ENCODE measurements around the gene MAPK9.

MAPK9 gene

GRCh38 chr5:180215783-180216630 lies 75.9 kb downstream of the MAPK9 start:
- Histone ChIP-seq H3K9me3 (ENCODE audit: insufficient read depth, low read length, severe bottlenecking) (no peaks in the 10 kb centered on the region), H3K4me2 (ENCODE audit: insufficient read depth, low read length) (no peak overlapping the region), H2AFZ (ENCODE audit: low read depth, low read length) (no peak overlapping the region), H3K36me3 (ENCODE audit: insufficient read depth, low read length) (no peaks in the 10 kb centered on the region), H3K9ac (ENCODE audit: low read depth, low read length) (no peak overlapping the region), H4K20me1 (ENCODE audit: insufficient read depth, low read length) (peaks cover 7% of the 10 kb centered on the region), H3K4me1 (ENCODE audit: insufficient read depth, low read length) (no peaks in the 10 kb centered on the region), H3K27ac (ENCODE audit: low read length) (no peak overlapping the region), H3K27me3 (ENCODE audit: insufficient read depth, low read length, poor library complexity) (no peaks in the 10 kb centered on the region), H3K79me2 (ENCODE audit: insufficient read depth, low read length) (no peaks in the 10 kb centered on the region), H3K4me3 (ENCODE audit: low read depth in 1 of 2, low read length in 2 of 2) (no peak overlapping the region)
- no peak for DNase-seq
- no peak for ATAC-seq (ENCODE audit: insufficient read depth, low read depth)
- TF ChIP-seq EZH2 (IDR thresholded peaks at IDR 0.05; ENCODE audit: borderline replicate concordance, low read depth, low read length, severe bottlenecking) (no peak), CTCF (IDR thresholded peaks at IDR 0.05; ENCODE audit: borderline replicate concordance, extremely low read depth, low read length, poor library complexity, severe bottlenecking) (no peak)

GRCh38 chr5:180214870-180215770 lies 76.8 kb downstream of the MAPK9 start:
- H4K20me1 ChIP-seq (ENCODE audit: insufficient read depth, low read length): peaks cover 7% of the 10 kb centered on the region
- no peak overlapping the region for H3K27ac ChIP-seq (ENCODE audit: low read length)
- TF ChIP-seq CTCF (IDR thresholded peaks at IDR 0.05; ENCODE audit: borderline replicate concordance, extremely low read depth, low read length, poor library complexity, severe bottlenecking) (no peak), EZH2 (IDR thresholded peaks at IDR 0.05; ENCODE audit: borderline replicate concordance, low read depth, low read length, severe bottlenecking) (no peak)
- no peak for ATAC-seq (ENCODE audit: insufficient read depth, low read depth)
- no peaks in the 10 kb centered on the region for H3K36me3 ChIP-seq (ENCODE audit: insufficient read depth, low read length)
- H3K9me3 ChIP-seq (ENCODE audit: insufficient read depth, low read length, severe bottlenecking): no peaks in the 10 kb centered on the region
- H2AFZ ChIP-seq (ENCODE audit: low read depth, low read length): no peak overlapping the region
- no peak overlapping the region for H3K4me3 ChIP-seq (ENCODE audit: low read depth in 1 of 2, low read length in 2 of 2)
- no peak overlapping the region for H3K4me2 ChIP-seq (ENCODE audit: insufficient read depth, low read length)
- H3K27me3 ChIP-seq (ENCODE audit: insufficient read depth, low read length, poor library complexity): no peaks in the 10 kb centered on the region
- H3K4me1 ChIP-seq (ENCODE audit: insufficient read depth, low read length): no peaks in the 10 kb centered on the region
- DNase-seq: no peak
- no peaks in the 10 kb centered on the region for H3K79me2 ChIP-seq (ENCODE audit: insufficient read depth, low read length)
- H3K9ac ChIP-seq (ENCODE audit: low read depth, low read length): no peak overlapping the region

- peaks cover 7% of the 10 kb centered on the region for H4K20me1 ChIP-seq (ENCODE audit: insufficient read depth, low read length)
- no peaks in the 10 kb centered on the region for H3K27me3 ChIP-seq (ENCODE audit: insufficient read depth, low read length, poor library complexity)
- DNase-seq (no peak), ATAC-seq (ENCODE audit: insufficient read depth, low read depth) (no peak)
- H3K9me3 ChIP-seq (ENCODE audit: insufficient read depth, low read length, severe bottlenecking): no peaks in the 10 kb centered on the region
- H2AFZ ChIP-seq (ENCODE audit: low read depth, low read length): no peak overlapping the region
- no peak overlapping the region for H3K4me3 ChIP-seq (ENCODE audit: low read depth in 1 of 2, low read length in 2 of 2)
- no peak overlapping the region for H3K9ac ChIP-seq (ENCODE audit: low read depth, low read length)
- no peaks in the 10 kb centered on the region for H3K79me2 ChIP-seq (ENCODE audit: insufficient read depth, low read length)
- no peaks in the 10 kb centered on the region for H3K36me3 ChIP-seq (ENCODE audit: insufficient read depth, low read length)
- no peak overlapping the region for H3K27ac ChIP-seq (ENCODE audit: low read length)
- no peak overlapping the region for H3K4me2 ChIP-seq (ENCODE audit: insufficient read depth, low read length)
- no peaks in the 10 kb centered on the region for H3K4me1 ChIP-seq (ENCODE audit: insufficient read depth, low read length)
- TF ChIP-seq CTCF (IDR thresholded peaks at IDR 0.05; ENCODE audit: borderline replicate concordance, extremely low read depth, low read length, poor library complexity, severe bottlenecking): no peak
- no peak for TF ChIP-seq EZH2 (IDR thresholded peaks at IDR 0.05; ENCODE audit: borderline replicate concordance, low read depth, low read length, severe bottlenecking)
Measured at GRCh38 chr5:180213657-180214207, 78.2 kb downstream of the MAPK9 start.
